ENCODE data around the gene OSGEP.

Gene OSGEP

DNA sequence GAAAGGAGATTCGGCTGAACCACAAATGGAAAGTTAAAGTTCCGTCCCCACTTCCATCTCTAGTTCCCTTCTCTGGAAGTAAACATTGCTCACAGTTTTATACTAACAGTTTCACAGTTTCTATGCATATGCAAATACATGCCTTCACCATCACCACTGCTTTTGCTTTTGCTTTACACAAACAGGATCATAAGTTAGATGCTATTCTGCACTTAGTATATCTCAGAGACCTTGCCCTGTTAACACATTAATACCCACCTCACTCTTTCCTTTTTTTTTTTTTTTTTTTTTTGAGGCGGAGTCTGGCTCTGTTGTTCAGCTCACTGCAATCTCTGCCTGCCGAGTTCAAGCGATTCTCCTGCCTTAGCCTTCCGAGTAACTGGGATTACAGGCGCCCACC is 42.2 kb downstream of the OSGEP start:
- no peak for DNase-seq (ENCODE audit: low read depth)
- peak overlapping the region; percentile 78 for H3K4me3 ChIP-seq (ENCODE audit: low read depth, low read length)

DNA sequence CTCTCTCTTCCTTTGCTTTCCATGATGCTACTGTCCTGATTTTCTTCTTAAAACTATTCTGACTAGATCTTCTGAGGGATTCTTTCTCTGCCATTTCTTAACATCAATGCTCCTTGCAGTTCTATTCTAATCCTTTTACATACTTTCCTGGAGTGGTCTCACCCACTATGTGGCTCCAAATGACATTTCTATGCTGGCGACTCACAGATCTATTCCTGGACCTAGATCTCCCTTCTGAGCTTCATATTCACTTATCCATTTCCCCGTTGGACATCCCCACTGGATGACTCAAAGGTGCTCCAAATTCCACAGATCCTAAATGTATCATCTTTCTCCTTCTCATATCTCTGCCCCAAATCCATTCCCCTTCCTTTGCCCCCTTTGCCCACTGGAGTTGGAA is 45.4 kb downstream of the OSGEP start:
- no peak overlapping the region for H3K4me3 ChIP-seq (ENCODE audit: low read depth, low read length)
- no peak for DNase-seq (ENCODE audit: low read depth)

DNA sequence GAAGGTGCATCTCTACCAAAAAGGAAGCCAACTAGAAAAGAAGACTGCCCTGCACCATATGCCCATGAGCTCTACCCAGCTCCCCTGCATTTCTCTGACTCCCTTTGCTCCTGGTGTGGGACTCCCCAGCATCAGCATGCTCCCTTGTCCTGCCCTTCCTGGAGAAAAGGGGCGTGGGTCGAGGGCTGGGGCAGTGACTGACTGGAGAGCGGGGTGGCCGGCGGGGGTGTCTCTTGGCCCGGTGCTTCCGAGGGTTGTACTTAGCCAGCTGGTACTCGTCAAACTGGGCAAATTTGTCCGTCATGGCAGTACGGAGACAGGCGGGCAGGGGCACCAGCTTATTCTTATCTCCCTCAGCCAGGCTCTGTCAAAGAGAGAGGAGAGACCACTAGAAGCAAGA is 51.1 kb downstream of the OSGEP start:
- no peak overlapping the region for H3K4me3 ChIP-seq (ENCODE audit: low read depth, low read length)
- no peak for DNase-seq (ENCODE audit: low read depth)

DNA sequence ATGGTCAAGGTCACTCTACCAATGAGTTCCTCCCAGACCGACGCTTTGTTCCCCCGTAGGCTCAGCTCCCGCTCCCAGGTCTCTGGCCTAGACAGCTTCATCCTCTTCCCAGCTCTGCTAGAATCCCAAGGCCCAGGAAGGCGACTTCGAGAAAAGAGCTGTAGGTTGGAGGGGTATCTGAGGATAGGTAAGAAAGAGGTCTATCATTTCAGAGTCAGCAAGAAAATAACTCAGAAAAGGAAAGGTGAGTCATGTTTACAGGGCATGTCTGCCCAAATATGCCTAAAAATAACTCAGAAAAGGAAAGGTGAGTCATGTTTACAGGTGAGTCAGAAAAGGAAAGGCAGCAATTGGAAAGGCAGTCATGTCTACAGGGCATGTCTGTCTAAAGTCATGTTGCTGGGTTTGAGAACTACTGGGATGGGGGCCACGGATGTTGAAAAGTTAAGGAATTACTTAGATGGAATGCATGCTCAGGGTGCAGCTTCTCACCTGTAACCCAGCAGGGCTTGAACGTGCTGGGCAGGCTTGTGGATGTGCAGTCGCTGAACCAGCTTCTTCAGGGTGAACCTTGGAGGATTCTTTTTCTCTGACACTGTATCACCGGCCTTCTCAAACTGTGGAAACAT is 53.5 kb downstream of the OSGEP start:
- DNase-seq (ENCODE audit: low read depth): no peak
- no peak overlapping the region for H3K4me3 ChIP-seq (ENCODE audit: low read depth, low read length)

DNA sequence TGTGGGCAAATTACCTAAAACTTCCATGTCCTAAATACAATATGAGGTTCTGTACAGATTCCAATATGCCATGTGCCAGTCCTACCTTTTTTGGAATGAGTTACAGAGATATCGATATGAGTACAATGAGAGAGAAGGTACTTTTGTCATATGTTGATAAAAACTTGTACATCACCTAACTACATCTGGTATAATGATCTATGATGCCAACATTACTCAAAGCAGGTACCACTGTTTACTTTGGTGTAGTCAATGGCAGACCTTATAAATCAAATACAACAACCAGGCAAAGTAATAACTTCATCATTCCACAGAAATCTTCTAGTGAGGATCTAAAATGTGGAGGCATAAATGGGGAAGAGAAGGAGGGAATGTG is 54.0 kb downstream of the OSGEP start:
- no peak overlapping the region for H3K4me3 ChIP-seq (ENCODE audit: low read depth, low read length)
- DNase-seq (ENCODE audit: low read depth): no peak

DNA sequence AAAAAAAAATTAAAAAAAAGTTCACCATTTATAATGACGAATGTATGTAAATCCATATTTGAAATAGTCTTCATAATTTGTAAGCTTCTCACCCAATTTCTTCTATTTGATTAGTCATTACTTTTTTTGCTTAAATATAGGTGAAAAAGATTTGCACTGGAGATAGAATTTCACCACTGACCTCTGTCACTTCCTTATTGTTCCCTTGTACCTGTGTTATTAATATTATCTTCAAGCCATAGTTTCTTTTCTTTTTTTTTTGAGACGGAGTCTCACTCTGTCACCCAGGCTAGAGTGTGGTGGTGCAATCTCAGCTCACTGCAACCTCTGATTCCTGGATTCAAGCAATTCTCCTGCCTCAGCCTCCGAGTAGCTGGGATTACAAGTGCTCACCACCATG is 57.1 kb downstream of the OSGEP start:
- DNase-seq (ENCODE audit: low read depth): no peak
- no peak overlapping the region for H3K4me3 ChIP-seq (ENCODE audit: low read depth, low read length)
